Subcutaneous adipose tissue (tissue), 4 donors: ENCODE data around the gene WDR4. TPM values are rescaled to one million over a fixed set of nuclear protein-coding genes. Genes with fewer than 3 reads are reported as not detected.

Experiments
- CTCF ChIP-seq: fragments of 450-650 bp; IDR thresholded peaks from one replicate; pipeline ENCODE4 v1.5.1; 2016; ENCODE audit warnings: low read depth, mild to moderate bottlenecking, control low read depth, antibody characterized with exemption, moderate library complexity
- total RNA-seq, 4 donors: library from RNA; depleted of rRNA; stranded (reverse); fragments of >200 nt; gene quantifications; one replicate each; pipeline ENCODE4 v1.1.0, GENCODE V29; 2016

The WDR4 gene
- total RNA-seq, 4 donors from 2014 or later: 5.4 to 12.8 (median 6.9) TPM

DNA sequence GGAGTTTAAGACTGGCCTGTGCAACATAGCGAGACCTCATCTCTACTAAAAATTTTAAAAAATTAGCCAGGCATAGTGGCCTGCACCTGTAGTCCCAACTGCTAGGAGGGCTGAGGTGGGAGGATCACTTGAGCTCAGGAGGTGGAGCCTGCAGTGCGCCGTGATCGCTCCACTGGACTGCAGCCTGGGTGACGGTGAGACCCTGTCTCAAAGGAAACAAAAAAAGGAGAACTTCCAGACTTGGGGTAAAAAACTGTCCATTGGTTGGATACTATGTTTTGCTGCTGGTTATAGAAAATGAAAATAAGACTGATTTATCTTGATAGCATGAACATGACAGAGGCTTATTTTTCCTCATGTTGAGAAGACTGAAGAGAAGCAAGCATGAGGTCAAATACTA, 79.4 kb downstream of the WDR4 start:
- no peak for TF ChIP-seq CTCF

GRCh38 chr21:42799516-42799915, 79.8 kb downstream of the WDR4 start:
- TF ChIP-seq CTCF: no peak

Other genes starting within 250 kb of the WDR4 start
- gene PDE9A, start 225.9 kb downstream of the WDR4 start, total RNA-seq: 1 to 10 TPM; 2.4 to 9.0 (median 3.7) TPM
- 10 to 100 TPM; 41.4 to 61.0 (median 49.5) TPM for gene NDUFV3, start 13.8 kb upstream of the WDR4 start, total RNA-seq
- gene ERVH48-1, start 46.1 kb upstream of the WDR4 start, total RNA-seq: not detected
- gene PKNOX1, start 95.0 kb upstream of the WDR4 start, total RNA-seq: 1 to 10 TPM; 7.9 to 9.2 (median 8.4) TPM
- gene CBS, start 196.3 kb upstream of the WDR4 start, total RNA-seq: 10 to 100 TPM in 3 of 4 donors, 1 to 10 TPM in 1; 6.0 to 33.7 (median 21.1) TPM
- gene U2AF1, start 228.0 kb upstream of the WDR4 start, total RNA-seq: 10 to 100 TPM; 27.0 to 83.0 (median 47.6) TPM